Peyer's patch (tissue), 4 donors: ENCODE measurements around the gene DCXR.

Experiments
- CTCF ChIP-seq, 6 experiments: fragments of 450-650 bp in 4 of 6; fragments of 200-600 bp in 2 of 6; sonication (generic) in 1 of 6; IDR thresholded peaks; one replicate each; pipeline ENCODE4 v1.5.1; 2017 to 2019; ENCODE audit warnings: antibody characterized with exemption in 6 of 6, mild to moderate bottlenecking in 3 of 6, moderate library complexity in 1 of 6
- POLR2A ChIP-seq, 2 donors: fragments of 450-650 bp; IDR thresholded peaks; one replicate each; pipeline ENCODE4 v1.5.1; 2017; ENCODE audit warnings: antibody characterized with exemption in 2 of 2, mild to moderate bottlenecking in 2 of 2, moderate library complexity in 2 of 2

- TF ChIP-seq CTCF (IDR thresholded peaks at IDR 0.05) (no peak), POLR2A (IDR thresholded peaks at IDR 0.05) (no peak)
Measured at GRCh38 chr17:82005701-82006348, 31.7 kb downstream of the DCXR start.
